HEK293 (cell line): ENCODE data around the gene NEK3.
A peak's percentile ranks its signal among the peaks of the same experiment; 100 is the strongest.

Experiments
- CTCF ChIA-PET: fragments of 350-600 bp; formaldehyde crosslinking; extraction: SDS; loops from one replicate; lab custom pipeline; 2021; ENCODE audit warnings: antibody characterized with exemption; lab: Yijun Ruan, JAX
- POLR2A ChIA-PET: fragments of 300-600 bp; formaldehyde crosslinking; extraction: SDS; loops from one replicate; lab custom pipeline; 2020; ENCODE audit warnings: antibody characterized with exemption, inconsistent platforms; lab: Yijun Ruan, JAX
- H3K27ac ChIP-seq: fragments of 200-500 bp; sonication (Bioruptor generic); 2 replicates; pipeline ENCODE4 v1.5.1; 2014; ENCODE audit warnings: low read depth, low read length, control low read depth, inconsistent platforms; ENCODE audit errors: extremely low read depth
- H3K36me3 ChIP-seq, 2 experiments: fragments of 200-500 bp in 1 of 2; sonication (Bioruptor generic) in 1 of 2; 1 replicate in 1 of 2; 2 replicates in 1 of 2; pipeline ENCODE4 v1.5.1; 2014 to 2017; ENCODE audit warnings: inconsistent platforms in 2 of 2, low read length in 2 of 2; ENCODE audit not compliant: control insufficient read depth in 2 of 2, insufficient read depth in 1 of 2
- H3K4me1 ChIP-seq: fragments of 200-500 bp; sonication (Bioruptor generic); 2 replicates; pipeline ENCODE4 v1.5.1; 2014; ENCODE audit warnings: mild to moderate bottlenecking, low read length, inconsistent platforms; ENCODE audit not compliant: control insufficient read depth, insufficient read depth
- H3K4me3 ChIP-seq: 2 replicates; pipeline ENCODE4 v1.5.1; 2011; ENCODE audit warnings: low read depth, mild to moderate bottlenecking, control low read depth, low read length, moderate library complexity
- H3K9me3 ChIP-seq: fragments of 200-500 bp; sonication (Bioruptor generic); 2 replicates; pipeline ENCODE4 v1.5.1; 2014; ENCODE audit warnings: low read depth, low read length, inconsistent platforms; ENCODE audit not compliant: control insufficient read depth, insufficient read depth
- FEZF1 ChIP-seq: fragments of 450-650 bp; formaldehyde crosslinking; IDR thresholded peaks from 2 replicates; pipeline ENCODE4 v1.5.1; 2016; ENCODE audit warnings: missing biosample characterization, missing genetic modification characterization
- GLIS1 ChIP-seq: fragments of 450-650 bp; formaldehyde crosslinking; IDR thresholded peaks from 2 replicates; pipeline ENCODE4 v1.5.1; 2016; ENCODE audit warnings: missing biosample characterization, missing genetic modification characterization
- GLIS2 ChIP-seq: fragments of 450-650 bp; formaldehyde crosslinking; IDR thresholded peaks from 2 replicates; pipeline ENCODE4 v1.5.1; 2016; ENCODE audit warnings: missing biosample characterization, missing genetic modification characterization
- KLF10 ChIP-seq: fragments of 450-650 bp; IDR thresholded peaks from 2 replicates; pipeline ENCODE4 v1.5.1; 2018; ENCODE audit warnings: missing biosample characterization, mild to moderate bottlenecking, missing genetic modification characterization
- KLF17 ChIP-seq: fragments of 450-650 bp; formaldehyde crosslinking; IDR thresholded peaks from 2 replicates; pipeline ENCODE4 v1.5.1; 2016; ENCODE audit warnings: missing biosample characterization, missing genetic modification characterization
- PBX3 ChIP-seq: sonication (generic); formaldehyde crosslinking; IDR thresholded peaks from 2 replicates; pipeline ENCODE4 v1.8.1; 2022; ENCODE audit warnings: mild to moderate bottlenecking, moderate library complexity, missing genetic modification reagents
- PRDM1 ChIP-seq: fragments of 450-650 bp; formaldehyde crosslinking; IDR thresholded peaks from 2 replicates; pipeline ENCODE4; 2016; ENCODE audit warnings: missing biosample characterization, missing genetic modification characterization
- PRDM10 ChIP-seq: fragments of 450-650 bp; formaldehyde crosslinking; IDR thresholded peaks from 2 replicates; pipeline ENCODE4 v1.5.1; 2016; ENCODE audit warnings: missing biosample characterization, missing genetic modification characterization
- SP2 ChIP-seq: fragments of 450-650 bp; formaldehyde crosslinking; IDR thresholded peaks from 2 replicates; pipeline ENCODE4 v1.5.1; 2016; ENCODE audit warnings: missing biosample characterization, missing genetic modification characterization
- ZBTB20 ChIP-seq: fragments of 450-650 bp; formaldehyde crosslinking; IDR thresholded peaks from 2 replicates; pipeline ENCODE4 v1.5.1; 2016; ENCODE audit warnings: missing biosample characterization, missing genetic modification characterization
- ZBTB8A ChIP-seq: fragments of 450-650 bp; formaldehyde crosslinking; IDR thresholded peaks from 2 replicates; pipeline ENCODE4 v1.5.1; 2016; ENCODE audit warnings: missing biosample characterization, missing genetic modification characterization
- ZEB2 ChIP-seq: fragments of 450-650 bp; formaldehyde crosslinking; IDR thresholded peaks from 2 replicates; pipeline ENCODE4 v1.5.1; 2016; ENCODE audit warnings: missing biosample characterization, missing genetic modification characterization
- ZIC2 ChIP-seq: fragments of 450-650 bp; formaldehyde crosslinking; IDR thresholded peaks from 2 replicates; pipeline ENCODE4 v1.5.1; 2016; ENCODE audit warnings: missing biosample characterization, missing genetic modification characterization
- ZNF18 ChIP-seq: fragments of 450-650 bp; formaldehyde crosslinking; IDR thresholded peaks from 2 replicates; pipeline ENCODE4 v1.5.1; 2016; ENCODE audit warnings: missing biosample characterization, missing genetic modification characterization
- ZNF2 ChIP-seq: fragments of 450-650 bp; formaldehyde crosslinking; IDR thresholded peaks from 2 replicates; pipeline ENCODE4 v1.5.1; 2016; ENCODE audit warnings: missing biosample characterization, missing genetic modification characterization
- ZNF341 ChIP-seq: fragments of 450-650 bp; formaldehyde crosslinking; IDR thresholded peaks from 2 replicates; pipeline ENCODE4; 2016; ENCODE audit warnings: low read depth, missing biosample characterization, missing genetic modification characterization
- ZNF391 ChIP-seq: fragments of 450-650 bp; formaldehyde crosslinking; IDR thresholded peaks from 2 replicates; pipeline ENCODE4 v1.5.1; 2016; ENCODE audit warnings: low read depth, missing biosample characterization, missing genetic modification characterization, borderline replicate concordance
- ZNF394 ChIP-seq: fragments of 450-650 bp; formaldehyde crosslinking; IDR thresholded peaks from 2 replicates; pipeline ENCODE4 v1.5.1; 2016; ENCODE audit warnings: missing biosample characterization, missing genetic modification characterization, mild to moderate bottlenecking, moderate library complexity, borderline replicate concordance
- ZNF529 ChIP-seq: fragments of 450-650 bp; formaldehyde crosslinking; IDR thresholded peaks from 2 replicates; pipeline ENCODE4 v1.5.1; 2017; ENCODE audit warnings: missing genetic modification characterization, missing biosample characterization; ENCODE audit not compliant: insufficient replicate concordance
- ZNF530 ChIP-seq: fragments of 450-650 bp; formaldehyde crosslinking; IDR thresholded peaks from 2 replicates; pipeline ENCODE4 v1.5.1; 2016; ENCODE audit warnings: low read depth, missing biosample characterization, missing genetic modification characterization
- ZNF692 ChIP-seq: fragments of 450-650 bp; formaldehyde crosslinking; IDR thresholded peaks from 2 replicates; pipeline ENCODE4 v1.5.1; 2016; ENCODE audit warnings: missing biosample characterization, missing genetic modification characterization
- ZNF747 ChIP-seq: fragments of 450-650 bp; formaldehyde crosslinking; IDR thresholded peaks from 2 replicates; pipeline ENCODE4 v1.5.1; 2016; ENCODE audit warnings: missing biosample characterization, missing genetic modification characterization
- ZNF76 ChIP-seq: fragments of 450-650 bp; formaldehyde crosslinking; IDR thresholded peaks from 2 replicates; pipeline ENCODE4; 2016; ENCODE audit warnings: low read depth, missing biosample characterization, missing genetic modification characterization, borderline replicate concordance
- ZSCAN30 ChIP-seq: fragments of 450-650 bp; IDR thresholded peaks from 2 replicates; pipeline ENCODE4 v1.5.1; 2018; ENCODE audit warnings: missing biosample characterization, mild to moderate bottlenecking, missing genetic modification characterization, moderate library complexity

NEK3 gene

GRCh38 chr13:52159159-52159982, at the start of gene NEK3:
Gene NEK3 (minus strand): TSS chr13:52159597. CDS start chr13:52156191, 3,406 bp downstream.
- ChIA-PET CTCF (interaction anchor here (0.6 to 1.2 kb wide), 4 partner anchors 24 to 291 kb away, joined by 3 read pairs; partner anchors contain the start of gene VPS36), POLR2A (interaction anchor here (1.9 kb wide), 1 partner anchor 35 kb away, joined by 7 read pairs; no protein-coding TSS in a partner anchor)
- peak within 1 kb of the TSS; percentile 66 for H3K4me3 ChIP-seq
- H3K9me3 ChIP-seq = no peaks in the 10 kb centered on the region
- peak within 1 kb of the TSS; percentile 56; the same call in 1 of the 2 replicates for H3K27ac ChIP-seq
- peaks cover 7% of the 10 kb centered on the region; the same call in 1 of the 2 replicates for H3K4me1 ChIP-seq
- H3K36me3 ChIP-seq = no peaks in the 10 kb centered on the region; a peak in 1 of 3 replicates
- TF ChIP-seq ZNF747 (tag by site-specific recombination) (no peak), ZNF529 (no peak), ZNF18 (tag by site-specific recombination) (peak; percentile 33; the same call in 1 of the 2 replicates), KLF10 (tag by site-specific recombination) (peak; percentile 53; the same call in 1 of the 2 replicates), ZNF394 (peak; percentile 56; the same call in 1 of the 2 replicates), GLIS2 (peak; percentile 93), ZNF76 (tag by site-specific recombination) (peak; percentile 42; the same call in 1 of the 2 replicates), ZEB2 (tag by site-specific recombination) (peak; percentile 57; the same call in 1 of the 2 replicates), ZBTB8A (tag by site-specific recombination) (peak; percentile 71; the same call in 1 of the 2 replicates), PBX3 (CRISPR knock-in tag) (0 out of 2 replicates have a peak, but pooled peaks have one; percentile 44), ZSCAN30 (tag by site-specific recombination) (peak; percentile 71), ZNF692 (tag by site-specific recombination) (peak; percentile 57; the same call in 1 of the 2 replicates), GLIS1 (tag by site-specific recombination) (peak; percentile 77), ZBTB20 (tag by site-specific recombination) (peak; percentile 45; the same call in 1 of the 2 replicates), PRDM10 (peak; percentile 37; the same call in 1 of the 2 replicates), ZNF341 (peak; percentile 51), ZNF530 (tag by site-specific recombination) (no peak), SP2 (tag by site-specific recombination) (0 out of 2 replicates have a peak, but pooled peaks have one; percentile 9), ZNF391 (peak; percentile 14; the same call in 1 of the 2 replicates), PRDM1 (tag by site-specific recombination) (no peak), KLF17 (tag by site-specific recombination) (no peak), FEZF1 (tag by site-specific recombination) (no peak), ZIC2 (0 out of 2 replicates have a peak, but pooled peaks have one; percentile 12), ZNF2 (tag by site-specific recombination) (0 out of 2 replicates have a peak, but pooled peaks have one; percentile 27)
